Measurements from ENCODE around the gene GID8. TPM values are rescaled to one million over a fixed set of nuclear protein-coding genes. Genes with fewer than 3 reads are reported as not detected.

The GID8 gene
- total and polyA plus RNA-seq, 2 of the 4 experiments (the other 2 are of a cell fraction) = 21.5 to 33.9 TPM

DNA sequence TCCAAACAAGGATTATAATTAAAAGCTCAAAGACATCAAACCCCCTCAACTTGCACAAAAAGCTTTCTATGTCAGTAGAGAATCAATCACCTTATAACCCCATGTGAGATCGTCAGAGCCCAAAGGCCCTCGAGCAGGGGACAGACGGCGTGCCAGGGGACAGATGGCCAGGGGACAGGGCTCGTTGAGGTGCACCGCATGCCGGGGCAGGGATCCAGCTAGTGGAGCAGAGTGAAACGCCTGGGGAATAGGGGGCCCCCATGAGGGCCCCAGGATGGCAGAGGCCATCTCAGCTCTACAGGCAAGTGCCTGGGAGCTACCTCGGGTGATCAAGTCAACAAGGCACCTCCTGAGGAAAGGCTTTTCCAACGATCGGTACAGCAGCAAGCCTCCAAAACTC, 40.3 kb upstream of the GID8 start:
- Histone ChIP-seq H2BK15ac (ENCODE audit: low read depth, low read length) (no peak overlapping the region), H3K79me1 (ENCODE audit: low read depth in 1 of 2, low read length in 2 of 2) (peaks cover 17 to 66% of the 10 kb centered on the region in 2 experiments), H4K91ac (ENCODE audit: insufficient read depth, low read depth, low read length) (no peak overlapping the region), H2AK5ac (ENCODE audit: low read depth, low read length) (no peak overlapping the region), H3K4me3 (ENCODE audit: insufficient read depth, low read depth, low read length) (no peak overlapping the region), H3K36me3 (ENCODE audit: control insufficient read depth, insufficient read depth, low read length) (peaks cover 46% of the 10 kb centered on the region), H3K4me1 (ENCODE audit: control insufficient read depth, insufficient read depth, low read length) (peaks cover 17% of the 10 kb centered on the region), H3K4me2 (ENCODE audit: low read depth, low read length) (no peak overlapping the region), H4K8ac (ENCODE audit: low read depth in 2 of 2, low read length in 2 of 2) (no peak overlapping the region), H4K20me1 (ENCODE audit: insufficient read depth, low read length) (peaks cover 25% of the 10 kb centered on the region), H3K14ac (replicated peaks; ENCODE audit: low read depth, low read length) (no peak overlapping the region), H3K9ac (ENCODE audit: low read depth, low read length) (no peak overlapping the region), H2AFZ (replicated peaks; ENCODE audit: low read length, poor library complexity) (no peak overlapping the region), H3K56ac (ENCODE audit: extremely low read depth, insufficient read depth, low read length) (no peak overlapping the region), H3K4ac (ENCODE audit: low read depth, low read length) (no peak overlapping the region), H2AK9ac (replicated peaks; ENCODE audit: low read depth, low read length, poor library complexity) (no peak overlapping the region), H3K18ac (ENCODE audit: low read depth, low read length) (no peak overlapping the region), H3K9me3 (ENCODE audit: control insufficient read depth, insufficient read depth, low read length) (no peaks in the 10 kb centered on the region), H3K27ac (ENCODE audit: insufficient read depth, low read length) (no peak overlapping the region), H3K27me3 (ENCODE audit: control insufficient read depth, insufficient read depth, low read length) (no peaks in the 10 kb centered on the region), H2BK120ac (ENCODE audit: low read depth, low read length) (no peak overlapping the region), H3K9me1 (ENCODE audit: insufficient read depth, low read length) (peaks cover 3% of the 10 kb centered on the region), H4K5ac (ENCODE audit: low read depth, low read length) (no peak overlapping the region), H2BK5ac (ENCODE audit: low read depth, low read length, poor library complexity, severe bottlenecking) (no peak overlapping the region), H2BK20ac (ENCODE audit: low read depth, low read length) (no peak overlapping the region), H3K23ac (ENCODE audit: low read depth, low read length) (no peak overlapping the region)
- dilution Hi-C loops (cut with HindIII; ENCODE audit: low sequenced_read_pairs, unreplicated experiment) = no loop called here
- no TSS peak for BruUV-seq (replicated peaks)
- no peak for TF ChIP-seq SMC3 (IDR thresholded peaks at IDR 0.05; ENCODE audit: low read depth, low read length)
- TF ChIP-seq, protein P1, sequence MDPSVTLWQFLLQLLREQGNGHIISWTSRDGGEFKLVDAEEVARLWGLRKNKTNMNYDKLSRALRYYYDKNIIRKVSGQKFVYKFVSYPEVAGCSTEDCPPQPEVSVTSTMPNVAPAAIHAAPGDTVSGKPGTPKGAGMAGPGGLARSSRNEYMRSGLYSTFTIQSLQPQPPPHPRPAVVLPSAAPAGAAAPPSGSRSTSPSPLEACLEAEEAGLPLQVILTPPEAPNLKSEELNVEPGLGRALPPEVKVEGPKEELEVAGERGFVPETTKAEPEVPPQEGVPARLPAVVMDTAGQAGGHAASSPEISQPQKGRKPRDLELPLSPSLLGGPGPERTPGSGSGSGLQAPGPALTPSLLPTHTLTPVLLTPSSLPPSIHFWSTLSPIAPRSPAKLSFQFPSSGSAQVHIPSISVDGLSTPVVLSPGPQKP (IDR thresholded peaks at IDR 0.05; ENCODE audit: borderline replicate concordance, low read depth, low read length) = no peak
- TF ChIP-seq, protein P2, sequence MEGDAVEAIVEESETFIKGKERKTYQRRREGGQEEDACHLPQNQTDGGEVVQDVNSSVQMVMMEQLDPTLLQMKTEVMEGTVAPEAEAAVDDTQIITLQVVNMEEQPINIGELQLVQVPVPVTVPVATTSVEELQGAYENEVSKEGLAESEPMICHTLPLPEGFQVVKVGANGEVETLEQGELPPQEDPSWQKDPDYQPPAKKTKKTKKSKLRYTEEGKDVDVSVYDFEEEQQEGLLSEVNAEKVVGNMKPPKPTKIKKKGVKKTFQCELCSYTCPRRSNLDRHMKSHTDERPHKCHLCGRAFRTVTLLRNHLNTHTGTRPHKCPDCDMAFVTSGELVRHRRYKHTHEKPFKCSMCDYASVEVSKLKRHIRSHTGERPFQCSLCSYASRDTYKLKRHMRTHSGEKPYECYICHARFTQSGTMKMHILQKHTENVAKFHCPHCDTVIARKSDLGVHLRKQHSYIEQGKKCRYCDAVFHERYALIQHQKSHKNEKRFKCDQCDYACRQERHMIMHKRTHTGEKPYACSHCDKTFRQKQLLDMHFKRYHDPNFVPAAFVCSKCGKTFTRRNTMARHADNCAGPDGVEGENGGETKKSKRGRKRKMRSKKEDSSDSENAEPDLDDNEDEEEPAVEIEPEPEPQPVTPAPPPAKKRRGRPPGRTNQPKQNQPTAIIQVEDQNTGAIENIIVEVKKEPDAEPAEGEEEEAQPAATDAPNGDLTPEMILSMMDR (conservative IDR thresholded peaks at IDR 0.05; ENCODE audit: low read depth, low read length) = no peak
- no peak for TF ChIP-seq NFE2L2 (IDR thresholded peaks at IDR 0.05; ENCODE audit: low read depth, low read length)
- TF ChIP-seq MAZ (IDR thresholded peaks at IDR 0.05; ENCODE audit: borderline replicate concordance, low read depth, low read length) = no peak
- no peak for TF ChIP-seq BHLHE40 (IDR thresholded peaks at IDR 0.05; ENCODE audit: low read depth, low read length)
- TF ChIP-seq RCOR1 (IDR thresholded peaks at IDR 0.05; ENCODE audit: insufficient replicate concordance, low read length) = no peak
- no peak for TF ChIP-seq POLR2A (IDR thresholded peaks at IDR 0.05; ENCODE audit: low read depth, low read length)
- no peak for TF ChIP-seq MAFK (IDR thresholded peaks at IDR 0.05; ENCODE audit: low read depth, low read length)
- TF ChIP-seq RAD21 (IDR thresholded peaks at IDR 0.05; ENCODE audit: low read length) = no peak
- TF ChIP-seq CHD1 (IDR thresholded peaks at IDR 0.05; ENCODE audit: low read depth, low read length) = no peak
- in situ Hi-C loops (cut with MboI; ENCODE audit: low sequenced_read_pairs) = no loop called here
- no peak for ATAC-seq (ENCODE audit: low read depth)
- ChIA-PET POLR2A (ENCODE audit: unreplicated experiment) (no interaction called here), CTCF (no interaction called here)
- intact Hi-C loops (cut with micrococcal nuclease) = no loop called here
- 87% methylated on average over 6 of the region's 11 CpGs; no CpG with 5 or more reads in 1 of the 2 experiments for WGBS, 2 experiments (ENCODE audit: extremely low coverage in 2 of 2, insufficient read length in 1 of 2)
- no peak for DNase-seq

Data from IMR-90 (cell line).